GM18502 (cell line): ENCODE data around the gene ABCA7.
A peak's percentile ranks its signal among the peaks of the same experiment; 100 is the strongest.

ENCODE experiments used
- ATAC-seq: cut with Tn5 transposase; IDR thresholded peaks from one replicate; pipeline ENCODE4 v1.9.1; 2021; ENCODE audit warnings: mild to moderate bottlenecking; ENCODE audit not compliant: unreplicated experiment, poor library complexity

ABCA7 gene

DNA sequence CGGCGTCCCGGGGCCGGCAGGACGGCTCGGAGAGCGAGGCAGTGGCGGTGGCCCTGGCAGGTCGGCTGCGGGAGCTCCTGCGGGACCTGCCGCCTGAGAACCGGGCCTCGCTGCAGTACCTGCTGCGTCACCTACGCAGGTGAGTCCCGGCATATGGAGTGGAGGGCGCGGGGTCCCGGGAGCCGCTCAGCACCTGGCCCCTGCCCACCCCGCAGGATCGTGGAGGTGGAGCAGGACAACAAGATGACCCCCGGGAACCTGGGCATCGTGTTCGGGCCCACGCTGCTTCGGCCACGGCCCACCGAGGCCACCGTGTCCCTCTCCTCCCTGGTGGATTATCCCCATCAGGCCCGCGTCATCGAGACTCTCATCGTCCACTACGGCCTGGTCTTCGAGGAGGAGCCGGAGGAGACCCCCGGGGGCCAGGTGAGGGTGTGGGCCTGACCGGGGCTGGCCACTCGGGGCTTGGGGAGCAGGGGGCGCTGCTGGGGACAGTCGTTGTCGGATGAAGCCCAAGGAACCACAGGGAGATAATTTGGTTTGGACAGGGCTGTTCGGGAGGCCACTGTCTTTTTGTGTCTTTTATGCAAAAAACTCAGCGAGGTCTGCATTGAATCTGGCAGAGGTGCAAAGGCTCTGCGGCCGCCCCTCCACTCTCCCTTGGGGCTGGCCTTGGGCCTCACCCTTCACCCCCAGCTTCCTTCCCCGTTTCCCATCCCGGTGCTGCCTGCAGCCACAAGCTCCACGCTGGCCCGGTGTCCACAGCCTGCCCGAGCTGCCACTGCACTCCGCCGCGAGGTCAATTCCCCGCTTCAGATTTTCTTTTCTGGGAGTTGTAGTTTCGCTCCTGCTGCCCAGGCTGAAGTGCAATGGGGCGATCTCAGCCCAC lies 43.3 kb downstream of the ABCA7 start:
- no peak for ATAC-seq

DNA sequence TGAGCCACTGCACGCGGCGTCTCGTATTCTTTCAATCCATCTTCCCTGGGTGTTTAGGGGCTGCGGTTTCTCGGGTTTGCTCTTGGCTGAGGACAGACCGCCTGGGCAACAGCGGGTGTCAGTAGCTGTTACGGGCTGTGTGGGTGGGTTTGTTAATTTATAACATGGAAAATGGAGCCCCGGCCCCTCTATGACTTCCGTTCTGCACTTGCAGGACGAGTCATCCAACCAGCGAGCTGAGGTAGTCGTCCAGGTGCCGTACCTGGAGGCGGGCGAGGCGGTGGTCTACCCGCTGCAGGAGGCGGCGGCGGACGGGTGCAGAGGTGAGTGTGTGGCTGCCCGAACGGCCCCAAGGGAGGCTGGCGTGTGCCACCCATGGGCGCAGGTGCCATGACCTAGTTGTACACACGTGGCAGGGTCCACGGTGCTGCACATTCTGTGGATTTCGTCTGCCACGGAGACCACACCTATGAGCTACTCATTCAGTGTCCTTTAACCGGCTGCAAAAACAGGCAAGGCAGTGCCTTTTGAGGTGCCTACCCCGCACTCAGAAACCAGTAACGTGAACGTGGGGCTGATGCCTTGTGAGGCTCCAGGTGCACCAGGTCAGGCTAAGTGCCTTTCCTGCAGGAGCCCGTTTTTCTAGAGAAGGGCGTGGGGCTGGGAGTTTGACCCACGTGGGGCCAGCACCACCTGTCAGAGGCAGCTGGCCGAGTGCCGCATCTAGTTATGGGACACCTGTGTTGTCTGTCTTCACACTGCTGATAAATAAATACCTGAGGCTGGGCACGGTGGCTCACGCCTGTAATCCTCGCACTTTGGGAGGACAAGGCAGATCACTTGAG lies 44.3 kb downstream of the ABCA7 start:
- ATAC-seq: no peak

DNA sequence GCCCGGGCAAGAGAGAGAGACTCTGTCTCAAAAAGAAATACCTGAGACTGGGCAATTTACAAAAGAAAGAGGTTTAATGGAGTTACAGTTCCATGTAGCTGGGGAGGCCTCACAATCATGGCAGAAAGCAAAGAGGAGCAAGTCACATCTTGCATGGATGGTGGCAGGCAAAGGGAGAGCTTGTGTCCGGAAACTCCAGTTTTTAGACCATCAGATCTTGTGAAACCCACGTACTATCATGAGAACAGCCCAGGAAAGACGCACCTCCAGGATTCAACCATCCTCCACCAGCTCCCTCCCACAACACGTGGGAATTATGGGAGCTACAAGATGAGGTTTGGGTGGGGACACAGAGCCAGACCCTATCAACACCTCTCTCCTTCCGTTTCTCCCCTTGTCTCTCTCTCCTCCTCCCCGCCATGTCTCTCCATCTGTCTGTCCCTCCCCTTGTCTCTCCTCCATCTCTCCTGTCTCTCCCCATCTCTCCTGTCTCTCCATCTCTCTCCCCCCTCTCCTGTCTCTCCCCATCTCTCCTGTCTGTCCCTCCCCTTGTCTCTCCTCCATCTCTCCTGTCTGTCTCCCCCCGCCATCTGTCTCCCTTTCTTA lies 45.2 kb downstream of the ABCA7 start:
- no peak for ATAC-seq

DNA sequence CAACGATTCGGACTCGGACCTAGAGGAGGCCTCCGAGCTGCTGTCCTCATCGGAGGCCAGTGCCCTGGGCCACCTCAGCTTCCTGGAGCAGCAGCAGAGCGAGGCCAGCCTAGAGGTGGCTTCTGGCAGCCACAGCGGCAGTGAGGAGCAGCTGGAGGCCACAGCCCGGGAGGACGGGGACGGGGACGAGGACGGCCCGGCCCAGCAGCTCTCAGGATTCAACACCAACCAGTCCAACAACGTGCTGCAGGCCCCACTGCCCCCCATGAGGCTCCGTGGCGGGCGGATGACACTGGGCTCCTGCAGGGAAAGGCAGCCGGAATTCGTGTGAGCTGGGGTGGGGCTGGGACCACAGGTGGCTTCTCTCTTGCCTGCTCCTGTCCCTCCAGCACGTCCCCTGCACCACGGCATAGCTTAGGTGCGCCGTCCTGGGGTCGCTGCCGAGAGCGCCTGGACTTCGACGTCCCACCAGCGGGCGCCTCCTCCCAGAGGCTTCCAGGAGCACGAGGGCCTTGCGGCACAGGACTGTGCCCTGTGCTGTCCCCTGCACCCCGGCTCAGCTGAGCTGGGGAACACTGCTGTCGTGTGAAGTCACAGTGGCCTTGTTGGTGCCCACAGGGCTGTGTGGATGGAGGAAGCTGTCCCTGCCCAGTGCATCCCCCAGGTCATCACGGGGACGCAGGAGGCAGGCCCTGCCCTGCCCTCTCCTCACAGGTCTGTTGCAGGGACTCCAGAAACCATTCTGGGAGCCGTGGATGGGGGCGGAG lies 46.0 kb downstream of the ABCA7 start:
- no peak for ATAC-seq

DNA sequence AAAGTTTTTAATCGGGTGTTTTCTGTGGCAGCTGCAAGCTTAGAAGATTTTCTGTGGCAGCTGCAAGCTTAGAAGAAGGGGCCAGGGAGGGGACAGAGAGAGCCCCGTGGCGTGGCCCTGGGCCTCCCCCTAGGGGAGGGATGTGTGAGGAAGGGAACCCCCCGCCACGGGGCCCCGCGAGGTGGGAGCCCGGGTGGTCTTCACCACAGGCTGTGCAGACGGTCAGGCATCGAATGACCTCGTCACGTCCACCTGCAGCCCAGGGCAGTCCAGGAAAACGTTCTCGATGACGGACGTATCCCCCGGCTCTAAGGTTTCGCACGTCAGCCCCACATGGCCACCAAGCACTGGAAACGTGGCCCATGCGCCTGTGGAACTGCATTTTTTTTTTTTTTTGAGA lies 46.7 kb downstream of the ABCA7 start:
- ATAC-seq: no peak

DNA sequence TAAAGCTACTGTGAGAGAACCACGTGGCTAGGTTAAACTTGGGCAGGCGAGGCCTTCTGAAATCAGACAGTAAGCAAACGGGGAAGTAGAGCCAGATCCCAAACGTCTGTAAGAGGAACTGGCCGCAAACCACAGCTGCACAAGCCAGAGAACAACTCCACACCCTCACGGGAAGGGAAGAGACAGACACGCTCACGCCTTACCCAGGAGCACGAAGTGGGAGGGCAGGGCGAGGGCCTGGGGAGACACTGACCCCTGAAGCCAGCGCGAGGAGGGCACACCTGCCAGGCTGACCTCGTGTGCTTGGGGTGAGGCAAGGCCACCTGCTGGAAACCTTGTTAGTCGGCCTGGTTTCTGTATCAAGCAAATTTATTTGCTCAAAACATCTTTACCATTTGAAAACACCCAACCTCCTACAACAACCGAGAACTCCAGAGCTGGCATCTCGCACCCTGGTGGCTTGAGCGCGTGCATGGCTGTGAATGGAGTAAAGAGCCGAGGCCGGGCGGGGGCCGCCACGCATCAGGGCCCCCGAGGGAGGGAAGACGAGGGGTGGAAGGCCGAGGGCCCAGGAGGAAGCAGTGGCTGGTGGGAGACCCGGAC lies 48.0 kb downstream of the ABCA7 start:
- no peak for ATAC-seq

DNA sequence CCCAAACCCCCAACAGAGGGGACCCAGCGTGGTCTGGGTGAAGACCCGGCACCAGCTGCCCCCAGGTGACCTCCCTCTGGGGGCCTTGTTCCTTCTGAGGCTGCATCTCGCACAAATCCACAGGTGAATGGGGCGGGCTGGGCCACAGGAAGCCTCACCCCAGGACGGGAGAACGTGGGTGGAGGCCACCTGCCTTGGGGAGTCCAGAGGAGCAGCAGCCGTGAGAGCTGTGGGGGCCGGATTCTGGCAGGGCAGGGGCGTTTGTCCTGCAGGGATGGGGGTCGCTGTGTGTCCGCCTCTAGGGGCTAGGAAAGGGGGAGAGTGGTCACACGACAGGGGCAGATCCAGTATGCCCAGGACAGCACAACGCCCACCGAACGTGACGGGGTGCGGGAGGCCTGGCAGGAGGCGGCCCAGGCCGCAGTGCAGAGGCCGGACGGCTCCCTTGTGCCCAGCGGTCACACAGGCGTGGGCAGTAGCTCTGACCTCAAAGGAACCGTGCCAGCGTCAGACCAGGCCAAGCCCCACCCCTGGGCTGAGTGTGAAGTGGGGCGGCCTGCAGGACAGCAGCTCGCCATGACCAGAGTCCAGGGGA lies 48.6 kb downstream of the ABCA7 start:
- ATAC-seq: no peak

DNA sequence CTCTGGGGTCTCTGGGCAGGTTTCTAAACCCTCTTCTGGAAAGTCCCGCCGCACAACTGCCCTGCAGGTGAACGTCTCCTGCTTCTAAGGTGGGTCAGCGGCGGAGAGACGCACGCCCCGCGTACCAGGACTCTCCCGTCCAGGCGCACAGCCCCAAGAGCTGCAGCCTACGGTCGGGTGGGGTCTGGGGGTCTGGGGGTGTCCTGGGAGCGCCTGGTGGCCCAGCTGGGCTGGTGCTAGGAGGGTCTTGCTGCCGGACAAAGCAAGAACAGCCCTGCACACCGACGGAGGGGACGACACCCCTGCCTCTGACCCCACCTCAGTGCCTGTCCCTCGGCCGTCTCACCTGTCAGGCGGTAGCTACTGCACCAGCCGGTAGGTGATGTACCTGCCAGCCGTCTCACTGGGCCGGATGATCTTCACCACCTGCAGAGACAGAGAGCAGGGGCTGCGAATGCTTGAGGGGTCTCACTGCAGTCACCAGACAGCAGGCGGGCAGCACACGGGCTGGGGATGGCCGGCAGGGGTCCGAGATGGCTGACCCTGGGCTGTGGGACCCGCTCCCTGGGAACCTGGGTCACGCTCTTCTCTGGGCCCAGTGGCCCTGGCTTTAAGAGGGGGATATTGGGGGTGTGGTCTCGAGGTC lies 49.3 kb downstream of the ABCA7 start:
- ATAC-seq: no peak

DNA sequence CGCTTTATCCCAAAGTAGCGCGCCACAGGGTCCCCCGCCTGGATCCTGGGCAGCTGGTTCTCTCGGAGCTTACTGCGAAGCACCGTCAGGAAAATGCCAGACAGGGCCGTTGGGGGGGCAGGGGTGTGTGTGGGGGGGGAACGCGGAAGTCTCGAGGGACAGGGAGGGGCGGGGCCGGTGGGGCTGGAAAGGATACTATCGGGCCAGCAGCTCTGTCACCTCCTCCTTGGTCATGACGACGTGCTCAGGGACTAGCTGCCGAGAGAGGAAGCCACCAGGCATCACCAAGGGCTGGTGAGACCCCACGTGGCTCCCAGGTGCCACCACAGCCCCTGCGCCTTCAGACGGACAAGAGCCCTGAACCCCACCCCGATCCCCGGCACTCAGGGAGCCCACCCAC lies 50.0 kb downstream of the ABCA7 start:
- no peak for ATAC-seq

DNA sequence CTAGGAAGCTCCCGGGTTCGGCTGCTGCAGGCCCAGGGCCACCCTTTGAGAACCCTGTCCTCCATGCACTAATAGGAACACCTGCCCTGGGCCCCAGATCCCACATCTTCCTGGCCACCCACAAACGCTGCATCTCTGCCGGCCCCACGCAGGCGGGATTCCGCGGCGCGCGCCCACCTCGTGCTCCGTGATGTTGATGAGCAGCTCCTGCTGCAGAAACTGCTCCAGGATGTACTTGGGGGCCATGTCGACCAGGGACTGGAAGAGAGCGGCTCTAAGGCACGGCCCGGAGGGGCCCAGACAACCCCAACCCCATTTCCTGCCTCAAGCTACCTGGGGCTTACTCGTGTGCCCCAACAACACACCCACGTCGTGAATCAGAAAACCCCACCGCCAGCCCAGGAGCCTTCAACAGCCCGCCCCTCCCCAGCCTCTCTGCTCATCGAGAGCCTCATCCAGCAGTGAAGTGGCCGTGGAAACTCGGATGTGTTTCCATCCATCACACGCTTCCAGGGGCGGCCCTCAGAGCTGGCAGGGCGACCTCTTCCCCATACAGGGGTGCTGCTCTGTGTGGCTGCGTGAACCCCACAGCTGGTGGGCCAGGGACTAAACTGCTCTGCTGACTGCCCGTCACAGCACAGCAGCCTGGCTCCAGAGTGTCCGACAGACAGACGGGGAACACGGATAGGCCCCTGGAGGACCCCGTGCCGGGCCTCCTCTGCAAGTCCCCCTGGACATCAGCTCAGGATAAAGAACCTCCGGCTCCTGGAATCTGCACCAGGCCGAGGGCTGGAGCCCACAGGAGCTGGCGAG lies 51.0 kb downstream of the ABCA7 start:
- no peak for ATAC-seq

DNA sequence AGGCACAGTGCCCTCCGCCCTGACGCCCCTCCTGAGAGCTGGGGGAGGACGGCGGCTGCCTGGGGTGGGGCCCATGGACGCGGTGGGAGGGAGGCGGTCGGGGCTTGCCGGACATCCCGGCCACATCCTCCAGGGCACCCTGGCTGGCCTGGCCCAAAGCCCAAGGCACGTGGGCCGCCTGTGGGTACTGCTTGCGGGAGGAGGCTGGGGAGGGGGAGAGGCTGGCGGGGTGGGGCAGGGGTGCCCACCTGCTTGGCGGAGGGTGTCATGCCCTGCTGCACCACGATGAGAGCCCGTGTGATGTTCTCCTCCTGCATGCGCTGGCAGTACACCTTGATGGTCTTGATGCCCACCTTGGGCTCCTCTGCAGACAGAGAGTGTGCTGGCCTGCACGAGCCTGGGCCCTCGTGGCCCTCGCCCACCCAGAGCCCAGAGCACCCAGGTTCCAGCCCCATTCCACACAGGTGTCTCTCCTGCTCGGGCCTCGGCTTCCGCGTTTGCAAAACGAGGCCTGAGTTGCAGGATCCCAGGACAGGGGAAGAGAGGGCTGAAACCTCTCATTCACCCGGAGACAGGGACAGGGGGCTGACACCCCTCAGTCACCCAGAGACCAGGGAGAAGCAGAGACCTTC lies 51.8 kb downstream of the ABCA7 start:
- no peak for ATAC-seq

DNA sequence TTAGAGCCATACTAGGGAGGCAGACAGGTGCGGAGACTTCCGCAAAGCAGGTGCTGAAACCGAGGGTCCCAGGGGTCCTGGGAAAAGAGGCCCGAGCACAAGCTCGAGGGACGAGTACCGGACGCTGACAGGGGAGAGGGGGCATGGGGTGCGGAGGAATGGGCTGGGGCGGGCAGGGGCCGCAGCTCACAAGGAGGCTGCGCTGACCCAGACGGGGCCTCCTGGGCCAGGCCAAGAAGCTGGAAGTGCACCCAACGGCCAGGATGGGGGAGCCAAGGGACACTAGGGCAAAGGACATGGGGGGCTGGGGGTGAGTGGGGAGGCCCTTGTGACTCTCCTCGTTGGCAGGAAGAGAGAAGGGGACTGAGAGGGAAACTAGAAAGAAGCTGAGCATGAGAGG lies 53.4 kb downstream of the ABCA7 start:
- no peak for ATAC-seq

DNA sequence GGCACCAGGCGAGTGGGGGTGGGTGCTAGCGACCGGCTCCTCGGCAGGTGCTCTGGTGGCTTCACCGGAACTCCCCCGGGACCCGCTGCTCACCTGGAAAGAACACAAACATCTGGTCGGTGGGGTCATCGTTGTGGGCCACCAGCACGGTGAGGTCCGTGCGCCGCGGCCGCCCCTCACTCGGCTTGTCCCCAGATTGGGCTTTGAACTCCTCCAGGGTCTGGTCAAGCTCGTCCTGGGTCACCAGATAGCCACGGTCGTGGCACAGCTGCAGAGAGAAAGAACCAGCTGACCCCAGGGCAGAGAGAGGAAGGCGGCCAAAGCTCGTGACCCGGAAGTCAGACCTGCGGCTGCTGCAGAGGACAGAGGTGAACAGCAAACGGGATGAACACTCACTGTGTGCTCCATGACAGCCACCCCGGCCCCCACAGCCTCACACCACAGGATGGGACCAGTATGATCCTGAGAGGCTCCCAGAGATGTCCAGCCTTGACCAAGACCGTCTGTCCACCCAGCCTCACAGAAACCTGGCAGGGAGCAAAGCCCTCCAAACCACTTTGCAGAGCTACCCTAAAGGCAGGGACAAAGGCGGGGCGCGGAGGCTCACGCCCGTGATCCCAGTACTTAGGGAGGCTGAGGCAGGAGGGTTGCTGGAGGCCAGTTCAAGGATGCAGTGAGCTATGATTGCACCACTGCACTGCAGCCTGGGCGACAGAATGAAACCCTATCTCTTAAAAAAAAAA lies 54.1 kb downstream of the ABCA7 start:
- ATAC-seq: no peak

DNA sequence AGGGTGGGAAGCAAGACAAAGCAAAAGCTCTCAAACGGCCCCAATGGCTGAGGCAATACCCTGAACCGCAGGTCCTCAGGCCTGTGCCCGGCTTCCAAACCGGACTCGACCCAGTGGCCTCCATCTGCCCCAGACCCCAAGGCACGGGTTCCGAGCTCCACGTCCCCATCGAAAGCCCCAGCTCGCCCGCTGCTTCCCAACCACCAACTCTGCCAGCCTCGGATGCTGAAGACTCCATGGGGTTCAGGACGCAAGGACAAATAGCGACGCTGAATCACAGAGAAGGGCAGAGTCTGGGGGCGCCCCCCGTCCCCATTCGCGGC lies 54.7 kb downstream of the ABCA7 start:
- peak; percentile 2 for ATAC-seq

DNA sequence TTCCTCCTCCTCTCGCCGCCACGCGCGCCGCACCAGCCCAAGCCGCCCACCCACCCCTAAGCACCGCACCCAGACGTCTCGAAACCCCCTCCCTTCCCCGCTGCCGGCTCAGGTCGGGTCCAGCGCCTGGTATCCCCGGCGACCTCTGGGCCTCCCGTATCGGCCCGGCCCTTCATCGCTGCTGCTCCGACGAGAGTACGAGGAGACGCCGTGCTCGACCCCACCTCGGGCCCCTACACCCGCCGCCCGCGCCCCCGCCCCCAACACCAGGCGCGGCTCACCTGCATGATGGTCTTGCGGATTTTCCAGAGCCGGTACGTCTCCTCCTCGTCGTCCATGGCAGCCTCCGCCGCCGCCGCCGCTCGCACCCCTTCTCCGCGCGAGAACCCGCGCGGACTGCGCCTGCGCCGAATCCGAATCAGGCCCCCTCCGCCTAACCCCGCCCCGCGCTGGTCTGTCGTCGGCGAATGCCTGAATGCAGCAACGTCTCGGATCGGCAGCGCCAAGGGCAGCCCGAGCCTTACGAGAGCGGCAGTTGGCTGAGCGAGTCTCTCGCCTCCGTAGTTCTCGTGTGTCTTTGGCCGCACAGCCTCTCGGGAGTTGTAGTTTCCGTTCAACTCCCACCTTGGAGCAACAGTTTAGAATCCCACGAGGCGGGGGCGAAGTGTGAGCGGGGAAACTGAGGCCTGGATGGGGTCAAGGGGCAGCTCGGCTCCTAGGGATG lies 55.2 kb downstream of the ABCA7 start, which contains the start of gene POLR2E:
Gene POLR2E, minus strand, starts transcription at position 398 of the 724 bp plus-strand sequence. Its CDS starts 60 bp downstream, at position 338.
- peak; percentile 77 for ATAC-seq

DNA sequence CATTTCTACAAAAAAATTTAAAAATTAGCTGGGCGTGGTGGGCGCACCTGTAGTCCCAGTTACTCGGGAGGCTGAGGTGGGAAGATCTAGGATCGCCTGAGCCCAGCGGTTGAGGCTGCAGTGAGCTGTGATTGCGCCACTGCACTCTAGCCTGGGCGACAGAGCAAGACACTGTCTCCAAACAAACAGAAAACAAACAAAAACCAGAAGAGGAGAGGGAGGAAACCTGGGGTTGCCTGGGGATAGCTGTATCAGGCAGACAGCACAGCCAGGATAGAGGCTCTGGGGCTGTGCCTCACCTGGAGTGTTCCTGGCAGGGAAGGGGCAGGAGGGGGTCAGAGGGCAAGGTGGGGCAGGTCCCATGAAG lies 57.9 kb downstream of the ABCA7 start:
- no peak for ATAC-seq
